NCI-H1436 treated with DMSO at 0.1 percent for 48 hours (cell line): ENCODE results near the gene FA2H.

Source experiments
- DNase-seq: peaks from one replicate; lab custom pipeline; 2025; lab: John Stamatoyannopoulos, UW

FA2H gene

DNA sequence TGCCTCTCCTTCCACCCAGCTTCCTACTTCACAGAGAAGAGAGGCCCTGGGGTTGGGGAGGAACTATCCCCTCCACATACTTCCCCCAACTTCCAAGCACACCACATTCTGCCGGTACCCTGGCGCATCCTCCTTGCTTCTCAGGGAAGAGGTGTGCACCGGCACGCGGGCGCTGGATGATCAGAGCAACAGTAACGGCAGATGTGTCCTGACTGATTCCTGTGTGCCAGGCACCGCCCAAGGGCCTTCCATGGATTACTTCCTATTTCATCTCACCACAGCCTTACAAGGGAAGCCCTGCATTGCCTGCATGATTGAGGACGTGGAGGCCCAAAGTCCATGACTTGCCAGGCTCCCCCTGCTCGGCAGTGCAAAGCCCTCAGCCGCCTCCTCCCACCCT lies 52.9 kb downstream of the FA2H start:
- DNase-seq: no peak

DNA sequence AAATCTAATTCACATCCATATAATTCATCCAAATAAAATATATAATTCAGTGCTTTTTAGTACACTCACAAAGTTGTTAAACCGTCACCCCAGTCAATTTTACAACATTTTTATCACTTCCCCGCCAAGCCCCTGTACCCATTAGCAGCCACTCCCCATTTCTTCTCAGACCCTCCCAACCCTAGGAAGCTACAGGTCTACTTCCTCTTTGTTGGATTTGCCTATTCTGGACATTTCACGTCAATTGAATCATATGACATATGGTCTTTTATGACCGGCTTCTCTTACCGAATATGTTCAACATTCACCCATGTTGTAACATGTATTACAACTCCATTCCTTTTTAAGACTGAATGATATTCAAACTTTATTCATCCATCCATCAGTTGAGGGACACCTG lies 54.0 kb downstream of the FA2H start:
- DNase-seq: no peak

DNA sequence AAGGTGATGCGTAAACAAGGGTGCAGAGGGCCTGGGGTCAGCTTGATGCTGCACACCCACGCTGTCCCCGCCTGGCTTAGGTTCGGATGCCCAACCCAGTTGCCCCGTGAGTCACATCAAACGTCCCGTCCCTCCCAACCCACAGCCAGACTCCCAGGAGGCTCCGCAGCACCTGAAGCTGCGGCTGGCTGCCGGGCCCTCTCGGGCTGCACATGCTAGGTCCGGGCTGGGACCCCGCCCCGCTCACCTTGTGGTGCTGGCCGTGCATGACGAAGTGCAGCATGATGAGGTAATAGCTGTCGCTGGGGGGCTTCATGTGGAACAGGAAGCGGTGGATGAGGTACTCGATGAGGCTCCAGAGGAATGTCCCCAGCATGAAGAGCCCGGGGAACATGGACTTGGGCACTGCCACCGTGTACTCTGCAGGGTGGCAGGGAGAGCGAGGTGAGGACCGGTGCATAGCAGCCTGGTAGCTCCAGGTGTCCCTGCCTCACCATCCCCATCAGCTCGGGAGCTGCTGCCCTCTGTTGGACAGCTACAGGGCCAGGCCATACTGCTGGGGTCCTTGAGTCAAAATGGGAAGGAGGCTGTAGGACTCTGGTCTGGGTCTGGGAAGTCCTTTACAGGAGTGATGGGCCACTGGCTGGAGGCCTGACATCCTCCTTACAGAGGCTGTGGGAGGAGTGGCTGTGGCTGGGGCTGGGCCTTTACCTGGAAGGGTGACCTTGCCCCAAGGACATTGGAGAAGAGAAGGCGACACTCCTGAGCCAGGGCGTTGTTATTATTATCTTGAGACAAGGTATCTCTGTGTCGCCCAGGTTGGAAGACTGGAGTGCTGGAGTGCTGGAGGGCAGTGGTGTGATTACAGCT lies 55.6 kb downstream of the FA2H start:
- no peak for DNase-seq

DNA sequence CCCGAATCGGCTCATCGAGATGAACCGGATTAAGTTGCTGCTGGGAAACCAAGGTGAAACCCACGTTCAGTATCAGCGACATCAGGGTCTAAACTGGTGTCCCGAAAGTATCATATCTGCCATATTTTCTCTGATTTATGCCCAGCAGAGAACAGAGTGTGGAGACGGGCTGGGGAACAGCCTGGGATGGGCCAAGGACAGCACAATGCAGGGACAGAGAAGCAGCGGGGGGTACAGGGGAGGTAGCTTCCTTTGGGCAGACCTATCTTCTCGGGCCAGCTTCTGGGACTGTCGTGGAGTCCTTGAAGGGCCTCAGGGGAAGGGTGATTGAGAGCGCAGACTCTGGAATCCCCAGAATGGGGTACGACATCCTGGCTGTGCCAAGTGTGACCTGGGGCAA lies 56.5 kb downstream of the FA2H start:
- DNase-seq: no peak

DNA sequence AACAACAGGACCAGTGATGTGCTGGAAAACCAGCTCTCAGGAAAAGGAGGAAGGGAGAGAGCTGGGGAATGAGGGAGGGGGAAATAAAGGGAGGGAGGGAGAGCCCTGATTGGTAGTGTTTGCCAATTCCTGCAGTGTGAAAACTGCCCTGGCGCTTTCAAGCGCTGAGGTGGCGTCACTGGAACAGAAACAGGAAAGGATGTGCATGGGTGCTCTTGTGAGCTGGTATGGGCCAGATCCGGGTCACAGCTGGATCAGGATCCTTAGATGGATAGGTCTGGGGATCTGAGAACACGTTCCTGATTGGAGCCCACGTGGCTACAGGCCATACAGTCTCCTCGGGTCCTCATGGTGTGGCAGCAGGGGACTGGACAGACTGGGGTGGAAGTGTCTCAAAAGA lies 57.3 kb downstream of the FA2H start:
- no peak for DNase-seq

DNA sequence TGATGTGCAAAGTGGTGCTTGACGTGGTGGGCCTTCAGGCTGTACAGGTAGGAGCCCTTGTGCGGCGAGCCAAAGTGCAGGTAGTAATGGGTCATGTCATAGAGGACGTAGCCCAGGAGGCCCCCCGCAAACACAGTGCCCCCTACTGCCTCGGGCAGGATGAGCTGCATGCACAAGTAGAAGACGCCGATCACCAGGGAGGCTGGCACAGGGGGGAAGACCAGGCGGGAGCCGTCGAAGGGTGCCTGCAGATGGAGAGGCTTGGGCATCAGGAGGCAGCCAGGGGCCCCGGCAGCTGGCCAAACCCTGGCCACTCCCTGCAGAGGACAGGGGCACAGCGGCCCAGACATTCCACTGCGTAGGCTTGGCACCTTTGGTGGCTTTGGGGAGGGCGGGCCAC lies 58.3 kb downstream of the FA2H start:
- no peak for DNase-seq

DNA sequence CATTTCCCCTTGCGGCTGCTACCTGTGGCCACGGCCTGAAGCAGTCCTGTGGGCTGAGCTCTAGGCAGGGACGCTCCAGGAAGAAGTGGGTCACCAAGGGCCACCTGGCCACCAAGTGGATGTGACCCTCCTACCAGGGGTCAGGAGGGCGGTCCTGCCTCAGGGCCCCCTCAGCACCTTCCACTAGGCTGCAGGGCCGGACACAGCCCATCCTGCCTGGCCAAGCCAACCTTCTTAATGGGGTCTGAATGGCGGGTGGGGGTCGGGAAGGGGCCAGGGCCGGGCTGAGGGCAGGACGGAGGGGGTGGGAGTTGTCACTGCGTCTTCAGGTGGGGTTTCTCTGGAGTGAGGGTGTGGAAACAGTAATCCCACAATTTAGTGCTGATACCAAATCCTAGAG lies 60.7 kb downstream of the FA2H start:
- DNase-seq: no peak

DNA sequence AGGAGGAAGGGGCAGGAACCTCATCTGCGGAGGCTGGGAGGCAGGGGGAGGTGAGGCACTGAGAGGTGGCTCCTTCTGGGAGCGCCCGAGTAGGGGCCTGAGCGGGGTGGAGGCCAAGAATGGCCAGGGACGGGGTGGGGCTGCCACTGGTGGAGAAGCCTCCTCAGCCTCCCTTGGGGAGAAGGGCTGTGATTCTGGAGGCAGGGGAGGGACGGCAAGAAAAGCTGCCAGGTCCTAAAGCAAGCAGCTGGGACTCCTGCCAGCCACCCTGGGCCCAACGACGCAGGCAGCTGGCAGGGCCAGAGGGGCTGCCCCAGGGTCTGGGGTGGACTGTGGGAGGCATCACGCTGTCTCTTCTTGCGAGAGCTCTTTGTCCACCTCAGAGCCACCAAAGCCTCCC lies 61.3 kb downstream of the FA2H start:
- DNase-seq: no peak

DNA sequence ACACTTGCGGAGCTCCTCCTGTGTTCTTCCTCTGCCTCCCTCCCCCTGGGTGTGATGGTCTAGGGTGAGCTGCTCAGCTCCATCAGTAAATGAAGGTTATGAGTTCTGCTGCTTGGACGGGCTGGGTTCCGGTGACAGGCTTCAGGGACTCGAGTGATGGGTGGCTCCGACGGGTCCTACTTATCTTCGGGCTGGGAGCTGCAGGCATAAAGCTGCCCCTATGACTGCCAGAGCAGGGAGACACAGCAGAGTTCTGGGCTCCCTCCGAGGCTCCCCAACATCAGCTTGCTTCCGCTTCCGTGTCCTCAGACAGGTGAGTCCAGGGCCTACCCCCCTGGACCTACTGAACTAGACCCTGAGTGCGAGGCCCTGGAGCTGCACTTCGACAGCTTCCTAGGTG lies 62.7 kb downstream of the FA2H start:
- no peak for DNase-seq

DNA sequence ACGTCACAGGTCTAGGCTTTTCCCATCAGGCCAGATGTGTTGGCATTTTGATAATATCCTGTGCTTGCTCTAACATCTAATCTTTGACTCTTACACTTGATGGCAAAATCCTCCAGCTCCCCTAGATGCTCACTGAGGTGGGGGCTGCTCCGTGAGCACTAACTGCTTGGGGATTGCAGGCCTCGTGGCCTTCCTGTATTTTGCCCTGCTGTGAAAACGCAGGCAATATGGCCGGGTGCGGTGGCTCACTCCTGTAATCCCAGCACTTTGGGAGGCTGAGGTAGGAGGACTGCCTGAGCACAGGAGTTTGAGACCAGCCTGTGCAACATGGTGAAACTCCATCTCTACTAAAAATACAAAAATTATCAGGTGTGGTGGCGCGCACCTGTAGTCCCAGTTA lies 64.2 kb downstream of the FA2H start:
- DNase-seq: no peak

DNA sequence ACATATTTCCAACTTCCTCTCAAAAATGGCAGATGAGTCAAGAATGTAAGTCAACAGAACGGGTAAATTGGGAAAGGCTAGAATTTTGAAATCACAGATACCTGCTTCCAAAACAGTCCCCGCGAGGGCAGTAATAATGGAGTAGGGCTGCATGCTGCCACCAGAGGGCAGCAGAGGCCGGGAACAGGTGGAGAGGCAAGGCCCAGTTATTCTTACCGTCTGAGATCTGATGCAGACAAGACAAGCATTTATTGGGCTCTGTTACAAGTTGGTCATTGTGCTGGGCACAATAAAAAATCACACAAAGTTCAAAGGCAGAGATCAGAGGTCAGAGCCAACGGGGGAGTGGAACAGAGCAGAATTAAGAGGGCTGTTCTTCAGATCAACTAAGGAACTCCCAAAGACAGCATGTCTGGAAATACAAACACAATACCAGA lies 65.2 kb downstream of the FA2H start:
- DNase-seq: no peak

DNA sequence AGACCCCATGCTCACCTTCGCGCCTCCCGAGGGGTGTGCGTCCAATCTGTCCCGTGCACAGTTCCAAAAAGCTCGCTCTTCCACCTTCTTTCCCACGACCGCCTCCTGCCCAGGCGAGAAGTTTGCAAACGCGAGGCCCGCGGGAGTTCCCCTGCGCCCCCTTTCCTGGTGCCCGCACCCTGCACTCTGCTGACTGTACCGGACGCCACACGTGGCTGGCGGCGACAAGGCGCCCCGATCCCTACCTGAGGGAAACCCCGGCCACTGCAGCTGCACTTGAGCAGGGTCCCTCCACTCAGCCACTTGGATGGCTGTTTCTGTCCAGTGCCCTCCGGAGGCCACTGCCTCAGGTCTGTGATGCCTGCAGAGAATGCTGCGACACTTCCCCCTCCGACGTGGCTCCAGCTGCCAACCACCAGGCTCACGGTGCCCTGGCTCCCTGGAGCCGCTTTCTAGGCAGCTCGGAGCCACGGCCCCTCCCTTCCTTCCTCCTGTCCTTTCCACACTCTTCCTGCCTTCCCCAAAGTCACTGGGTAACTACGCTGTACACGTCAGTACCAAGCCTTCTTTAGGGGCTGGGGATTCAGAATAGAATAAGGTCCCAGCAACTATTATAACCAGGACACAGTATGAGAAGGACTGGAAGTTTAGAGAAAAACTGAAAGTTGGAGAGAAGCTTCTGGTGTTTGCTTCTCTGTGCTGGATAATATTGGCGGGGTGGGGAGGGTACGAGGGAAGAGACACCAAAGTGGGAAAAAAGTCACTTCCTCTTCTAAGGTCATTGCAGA lies 74.0 kb downstream of the FA2H start, which contains the start of gene MLKL:
MLKL (minus strand) TSS at position 425 of the 788 bp plus-strand sequence. CDS start 5,105 bp downstream, outside the sequence.
- DNase-seq: no peak

DNA sequence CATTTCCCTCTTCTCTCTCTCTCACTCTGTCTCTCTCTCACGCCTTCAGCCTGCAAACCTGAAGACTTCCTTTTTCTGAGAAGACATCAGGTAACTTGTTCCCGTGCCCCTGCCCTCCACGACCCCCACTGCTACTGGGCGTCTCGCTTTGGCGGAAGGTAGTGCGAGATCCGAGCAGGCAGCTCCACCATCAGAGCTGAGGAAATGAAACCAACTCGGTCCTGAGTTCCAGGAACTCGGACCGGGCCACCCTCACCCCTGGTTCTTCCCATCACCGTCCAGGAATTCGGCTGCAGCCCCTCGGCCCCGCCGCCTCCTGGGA lies 74.5 kb downstream of the FA2H start:
- DNase-seq: no peak

DNA sequence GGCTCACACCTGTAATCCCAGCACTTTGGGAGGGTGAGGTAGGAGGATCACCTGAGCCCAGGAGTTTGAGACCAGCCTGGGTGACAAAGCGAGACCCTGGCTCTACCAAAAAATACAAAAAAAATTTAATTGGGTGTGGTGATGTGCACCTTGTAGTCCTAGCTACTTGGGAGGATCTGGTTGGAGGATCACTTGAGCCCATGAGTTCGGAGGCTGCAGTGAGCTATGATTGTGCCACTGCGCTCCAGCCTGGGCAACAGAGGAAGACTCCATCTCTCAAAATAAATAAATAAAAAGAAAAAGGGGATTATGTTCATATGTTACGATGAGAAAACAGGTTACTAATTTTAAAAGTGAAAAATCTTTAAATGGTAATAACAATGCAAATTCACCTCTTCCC lies 75.0 kb downstream of the FA2H start:
- no peak for DNase-seq

DNA sequence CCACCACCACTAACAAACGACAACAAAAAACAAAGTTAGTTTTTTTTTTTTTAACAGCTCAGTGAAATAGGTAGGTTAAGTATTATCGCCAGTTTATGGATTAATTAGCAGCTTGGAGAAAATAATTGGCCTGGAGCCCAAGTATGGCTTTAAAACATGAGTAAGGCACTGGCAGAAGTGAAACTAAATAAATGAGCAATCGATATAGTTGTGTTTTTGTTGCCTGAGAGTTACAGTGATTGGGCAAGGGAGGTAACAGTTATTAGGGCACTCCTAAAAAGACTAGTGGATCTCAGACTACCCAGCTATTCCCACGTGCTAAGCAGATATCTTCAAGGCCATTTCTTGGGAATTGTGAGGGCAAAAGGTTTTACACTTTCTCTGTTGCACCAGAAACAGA lies 76.4 kb downstream of the FA2H start:
- no peak for DNase-seq

DNA sequence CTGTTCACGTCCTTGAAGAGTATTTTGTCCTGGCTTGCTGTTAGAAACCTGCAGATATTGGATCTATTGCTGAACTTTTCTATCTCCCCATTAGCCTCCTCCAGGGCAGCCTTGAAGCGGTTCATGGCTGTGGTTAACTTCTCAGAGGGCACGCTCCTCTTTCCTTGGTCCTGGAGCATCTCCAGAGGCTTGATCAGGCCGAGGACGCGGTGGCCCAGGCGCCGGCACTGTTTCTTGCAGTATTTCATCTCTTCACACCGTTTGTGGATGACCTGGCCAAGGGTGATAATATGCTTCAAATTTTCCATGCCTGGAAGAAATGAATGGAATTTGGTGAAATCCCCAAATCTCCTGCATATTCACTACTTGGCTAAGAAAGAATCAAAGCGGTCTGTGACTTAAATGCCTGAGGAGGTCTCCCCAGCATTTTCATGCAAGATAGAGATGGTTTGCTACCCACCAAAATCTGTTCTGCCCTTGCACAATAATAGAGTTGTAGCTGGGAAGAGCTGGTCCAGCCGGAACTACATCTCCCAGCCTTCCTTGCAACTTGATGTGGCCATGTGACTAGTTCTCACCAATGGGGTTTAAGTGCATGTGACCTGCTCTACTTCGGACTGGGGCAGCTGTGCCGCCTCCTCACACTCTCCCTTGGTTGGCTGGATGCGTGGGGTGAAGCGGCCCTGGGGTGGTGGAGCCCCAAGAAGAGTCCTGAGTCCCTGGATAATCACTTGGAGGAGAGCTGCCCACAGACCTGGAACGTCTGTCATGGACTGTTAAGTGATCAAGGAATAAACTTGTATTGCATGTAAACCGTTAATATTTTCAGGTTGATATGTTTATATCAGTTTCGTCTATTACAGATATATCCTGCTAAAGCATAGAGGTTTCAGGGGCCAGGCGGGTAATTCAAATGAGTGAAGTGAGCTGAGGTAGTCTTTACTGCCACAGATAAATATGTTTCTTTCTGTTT lies 78.9 kb downstream of the FA2H start:
- peak; percentile 53 for DNase-seq

DNA sequence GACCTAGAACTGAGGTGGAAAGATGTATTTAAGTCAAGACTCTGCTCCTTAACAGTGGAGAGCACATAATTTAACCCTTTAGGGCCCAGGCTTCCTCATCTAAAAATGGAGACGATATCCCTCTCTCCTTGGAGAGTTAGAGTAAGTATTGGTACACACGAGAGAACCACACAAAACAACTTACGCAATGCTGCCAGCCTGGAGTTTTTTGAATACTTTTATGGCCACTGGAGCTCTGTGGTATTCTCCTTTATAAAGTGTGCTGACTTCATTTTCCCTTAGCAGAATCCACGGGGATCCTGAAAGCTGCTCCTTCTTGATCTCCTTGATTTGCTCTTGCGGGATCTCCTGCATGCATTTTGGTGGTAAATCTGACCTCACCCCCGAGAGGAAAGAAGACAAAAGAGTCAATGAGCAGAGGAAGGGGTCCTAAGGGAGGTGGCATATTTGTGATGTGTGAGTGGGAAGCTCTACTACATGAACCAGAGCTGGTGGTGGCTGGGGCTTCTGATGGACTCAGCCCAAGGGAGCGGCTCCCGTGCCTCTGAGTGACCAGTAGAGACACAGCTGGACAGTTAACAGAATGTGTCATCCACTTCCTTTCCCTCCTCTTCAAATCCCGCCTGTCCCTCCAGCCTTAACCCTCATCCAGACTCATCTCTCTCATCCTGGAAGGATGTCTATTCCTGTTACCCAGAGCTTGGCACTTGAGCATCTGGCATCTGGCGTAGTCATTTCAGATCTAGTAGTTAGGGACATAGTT lies 83.3 kb downstream of the FA2H start:
- no peak for DNase-seq

DNA sequence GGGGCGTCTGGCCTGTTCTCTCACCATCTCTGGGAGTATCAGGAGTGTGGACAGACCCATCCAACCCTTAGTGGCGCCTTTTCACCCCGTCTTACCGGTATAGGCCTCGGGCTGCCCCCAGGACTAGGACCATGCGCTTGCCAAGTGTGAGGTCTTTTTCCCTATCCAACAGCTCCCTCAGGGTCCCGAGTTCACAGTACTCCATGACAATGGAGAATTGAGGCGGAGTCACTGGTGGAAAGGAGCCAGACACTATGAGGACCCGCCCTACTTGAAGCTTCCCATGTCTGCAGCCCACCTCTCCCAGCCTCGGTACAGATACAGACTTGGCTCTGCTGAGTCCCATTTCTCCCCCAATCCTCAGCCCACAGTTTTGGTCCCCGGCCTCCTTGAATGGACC lies 92.1 kb downstream of the FA2H start:
- DNase-seq: no peak

DNA sequence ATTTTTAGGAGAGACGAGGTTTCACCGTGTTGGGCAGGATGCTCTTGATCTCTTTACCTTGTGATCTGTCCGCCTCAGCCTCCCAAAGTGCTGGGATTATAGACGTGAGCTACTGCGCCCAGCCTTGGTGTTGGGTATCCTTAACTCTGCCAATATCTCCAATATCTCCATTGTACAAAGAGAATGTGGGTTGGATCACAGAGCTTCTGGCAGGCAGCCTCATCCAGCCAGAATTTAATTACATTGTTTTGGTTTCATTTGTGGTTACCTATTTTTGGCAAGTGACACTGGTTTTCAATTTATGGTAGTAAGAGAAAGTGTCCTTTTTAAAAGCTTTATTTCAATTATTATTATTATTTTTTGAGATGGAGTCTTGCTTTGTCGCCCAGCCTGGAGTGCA lies 93.9 kb downstream of the FA2H start:
- no peak for DNase-seq

DNA sequence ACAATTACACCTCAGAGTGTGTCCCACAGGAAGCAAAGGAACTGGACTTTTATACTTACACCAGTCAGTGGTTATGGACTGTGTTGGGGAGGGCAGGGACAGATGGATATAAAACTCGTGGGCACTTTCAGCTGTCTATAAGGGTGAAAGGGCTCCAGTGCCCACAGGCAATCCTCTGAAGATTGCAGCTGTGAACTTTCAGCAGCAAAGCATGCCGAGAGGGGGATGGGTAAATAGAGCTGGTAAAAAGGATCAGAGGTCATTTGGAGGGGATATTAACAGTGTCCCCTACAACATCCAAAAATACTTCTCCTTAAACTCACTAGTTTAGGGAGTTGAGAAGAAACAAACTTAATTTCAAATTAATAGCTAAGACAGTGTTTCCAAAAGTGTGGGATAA lies 94.6 kb downstream of the FA2H start:
- DNase-seq: no peak

DNA sequence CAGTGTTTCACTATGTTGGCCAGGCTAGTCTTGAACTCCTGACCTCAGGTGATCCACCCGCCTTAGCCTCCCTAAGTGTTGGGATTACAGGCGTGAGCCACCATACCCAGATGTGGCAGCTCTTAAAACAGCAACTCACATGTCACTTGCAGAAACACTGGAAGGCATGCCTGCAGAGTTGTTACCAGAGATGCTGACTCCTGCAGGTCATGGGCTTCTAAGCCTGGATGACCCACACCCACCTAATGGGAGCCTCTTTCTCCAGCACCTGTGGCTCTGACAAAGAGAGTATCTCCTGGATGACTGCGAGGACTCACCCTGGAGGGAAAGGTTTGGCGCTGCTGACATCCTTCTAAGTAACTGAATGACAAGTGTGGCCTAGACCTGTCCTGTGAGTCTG lies 96.8 kb downstream of the FA2H start:
- DNase-seq: no peak

DNA sequence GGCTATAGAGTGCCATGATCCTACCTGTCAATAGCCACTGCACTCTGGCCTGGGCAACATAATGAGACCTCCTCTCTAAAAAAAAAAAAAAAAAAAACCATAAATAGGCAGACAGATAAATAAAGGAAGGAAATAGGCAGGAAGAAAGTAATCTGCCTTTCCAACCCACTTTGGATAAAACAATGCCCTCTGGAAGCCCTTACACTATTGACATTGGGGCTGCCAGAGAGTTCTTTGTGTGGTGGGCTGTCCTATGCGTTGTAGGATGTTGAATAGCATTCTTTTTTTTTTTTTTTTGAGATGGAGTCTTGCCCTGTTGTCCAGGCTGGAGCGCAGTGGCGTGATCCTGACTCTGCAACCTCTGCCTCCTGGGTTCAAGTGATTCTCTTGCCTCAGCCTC lies 100.7 kb downstream of the FA2H start:
- DNase-seq: no peak
